GM21381 (cell line): ENCODE results near the gene SRGAP1.
"Not testable (repeated sequence)": the region's sequence is repeated elsewhere in the genome, so short reads cannot be mapped to it uniquely, and the experiment has no call there.

ENCODE experiments used
- ATAC-seq: cut with Tn5 transposase; IDR thresholded peaks from one replicate; pipeline ENCODE4 v1.9.1; 2021; ENCODE audit warnings: mild to moderate bottlenecking, moderate library complexity; ENCODE audit not compliant: unreplicated experiment

SRGAP1 gene

GRCh38 chr12:64072916-64073575 lies 228.5 kb downstream of the SRGAP1 start:
- no peak for ATAC-seq

- ATAC-seq: not testable (repeated sequence)
These were observed 232.1 kb downstream of the SRGAP1 start for GRCh38 chr12:64076565-64076964.

- no peak for ATAC-seq
These were observed 233.4 kb downstream of the SRGAP1 start for GRCh38 chr12:64077922-64078321.

DNA sequence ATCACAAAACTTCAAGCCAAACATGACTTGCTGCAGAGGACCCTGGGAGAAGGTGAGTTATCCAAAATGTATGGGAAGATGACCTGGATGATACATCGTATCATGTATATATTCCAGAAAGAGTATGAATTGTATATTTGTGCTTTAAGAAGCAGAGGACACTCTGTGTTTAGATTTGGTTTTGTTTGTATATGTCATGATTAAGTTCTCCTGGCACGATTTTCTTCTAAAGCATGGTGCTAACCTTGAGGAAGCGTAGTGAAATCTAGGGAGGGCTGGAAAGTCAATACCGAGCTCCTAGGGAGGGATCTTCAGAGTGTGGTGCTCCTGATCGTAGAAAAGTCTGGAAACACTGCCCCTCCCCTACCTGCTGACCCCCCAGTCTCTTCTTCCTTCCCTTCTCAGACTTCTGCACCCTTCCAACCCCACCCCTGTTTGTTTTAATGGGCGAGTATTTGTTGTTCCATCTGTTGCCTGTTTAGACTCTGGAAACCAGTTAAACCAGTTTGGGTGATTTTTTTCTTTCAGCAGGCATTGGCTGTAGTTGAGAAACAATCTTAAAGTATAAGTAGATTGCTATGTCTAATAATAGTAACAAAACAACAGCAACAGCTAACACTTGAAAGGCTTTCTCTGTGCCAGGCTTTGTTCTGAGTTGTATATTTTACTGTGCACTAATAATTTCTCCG lies 236.0 kb downstream of the SRGAP1 start:
- ATAC-seq: no peak

DNA sequence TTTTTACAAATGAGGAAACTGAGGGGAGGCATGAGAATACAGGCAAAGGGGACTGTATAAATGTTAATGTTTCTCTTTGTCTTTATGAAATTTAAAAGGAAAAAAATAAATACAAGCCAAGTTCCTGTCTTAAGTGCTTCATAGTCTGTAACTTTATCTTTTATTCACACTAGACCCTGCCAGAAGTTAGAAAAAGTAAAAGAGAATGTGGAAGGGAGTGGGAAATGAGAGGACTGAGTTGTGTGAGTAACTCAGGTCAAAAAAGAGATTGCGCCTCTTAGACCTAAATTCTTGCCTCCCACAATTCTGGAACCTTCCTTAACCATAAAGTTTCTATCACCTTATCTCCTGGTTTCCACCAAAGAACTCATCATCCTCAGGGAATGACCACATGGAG lies 236.5 kb downstream of the SRGAP1 start:
- ATAC-seq: no peak

- no peak for ATAC-seq
These were observed 237.6 kb downstream of the SRGAP1 start for GRCh38 chr12:64082116-64082515.

DNA sequence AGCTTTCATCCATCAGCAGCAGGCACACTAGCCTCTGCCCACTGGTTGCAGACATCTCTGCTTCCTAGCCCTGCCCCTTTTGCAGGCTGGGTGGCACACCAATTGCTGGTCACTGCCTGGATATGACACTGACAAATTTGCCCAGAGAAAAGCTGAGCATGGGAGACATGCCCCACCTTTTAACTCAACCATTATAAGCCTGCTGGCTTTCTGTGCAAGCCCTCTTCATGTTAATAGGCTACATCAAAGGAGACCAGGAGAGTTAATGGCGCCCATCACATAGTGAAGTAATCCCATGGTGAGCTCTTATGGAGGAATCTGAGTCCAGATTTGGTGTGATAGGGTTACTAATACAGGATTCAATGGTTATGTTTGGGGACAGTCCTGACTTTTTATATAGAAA lies 238.4 kb downstream of the SRGAP1 start:
- no peak for ATAC-seq

- ATAC-seq: no peak
These were observed 239.0 kb downstream of the SRGAP1 start for GRCh38 chr12:64083285-64084210.

- no peak for ATAC-seq
These were observed 240.7 kb downstream of the SRGAP1 start for GRCh38 chr12:64085154-64085553.

GRCh38 chr12:64085996-64086395 lies 241.5 kb downstream of the SRGAP1 start:
- ATAC-seq: no peak

DNA sequence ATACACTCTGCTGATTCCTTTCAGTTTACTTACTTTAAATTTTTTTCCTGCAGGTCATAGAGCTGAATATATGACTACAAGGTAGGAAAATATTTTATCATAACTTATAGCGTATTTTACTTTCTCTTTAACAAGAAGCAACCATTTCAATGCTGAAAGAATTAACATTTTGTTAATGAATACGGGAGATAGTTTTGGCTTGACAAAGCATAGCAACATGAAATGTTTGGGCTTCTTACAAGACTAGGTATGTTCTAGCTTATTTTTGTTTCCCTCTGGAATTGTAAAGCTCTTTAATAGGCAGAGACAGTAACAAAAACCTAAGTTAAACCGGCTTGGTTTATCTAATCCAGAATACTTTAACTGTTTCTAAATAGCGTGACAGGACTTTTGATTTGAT lies 242.4 kb downstream of the SRGAP1 start:
- no peak for ATAC-seq

- ATAC-seq: no peak
These were observed 243.3 kb downstream of the SRGAP1 start for GRCh38 chr12:64087761-64088160.

DNA sequence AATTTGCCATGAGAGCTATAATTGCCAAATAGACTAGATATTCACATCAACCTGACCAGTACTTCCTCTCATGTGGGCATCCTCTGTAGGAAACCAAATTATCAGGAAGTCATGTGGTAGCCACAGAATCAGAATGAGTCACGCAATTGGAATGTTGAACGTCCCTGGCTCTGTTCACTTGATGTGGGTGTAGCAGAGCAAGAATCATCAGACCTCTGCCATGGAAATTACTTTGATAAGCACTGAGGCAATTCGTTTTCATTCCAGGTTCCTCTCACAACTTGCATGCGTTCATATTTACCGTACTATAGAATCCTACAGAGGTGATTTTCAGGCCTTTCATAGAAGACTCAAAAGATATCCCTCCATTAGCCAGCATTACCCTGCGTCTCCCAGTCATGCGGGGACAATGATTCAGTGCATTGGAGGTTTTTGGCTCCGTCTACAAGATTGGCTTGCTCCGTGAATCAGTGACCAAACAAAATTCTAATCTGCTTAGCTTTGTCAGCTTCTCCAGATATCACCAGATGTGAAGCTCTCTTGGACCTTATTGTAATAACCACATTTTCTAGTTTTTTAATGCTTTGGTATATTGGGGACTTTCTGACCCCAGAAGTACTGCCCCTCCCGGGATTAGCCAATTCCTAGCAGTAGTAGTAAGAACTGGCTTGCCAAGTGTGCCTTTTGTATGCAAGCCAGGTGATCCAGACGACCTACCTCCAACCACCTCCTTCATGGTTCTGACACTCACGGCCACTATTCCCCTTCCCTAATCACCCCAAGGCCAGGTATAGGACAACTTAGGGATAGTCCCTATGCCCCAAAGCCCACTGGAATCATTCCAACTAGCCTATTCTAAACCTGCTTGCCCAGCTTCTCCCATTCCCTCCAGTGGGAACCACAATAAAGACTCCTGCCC lies 244.2 kb downstream of the SRGAP1 start:
- ATAC-seq: no peak

DNA sequence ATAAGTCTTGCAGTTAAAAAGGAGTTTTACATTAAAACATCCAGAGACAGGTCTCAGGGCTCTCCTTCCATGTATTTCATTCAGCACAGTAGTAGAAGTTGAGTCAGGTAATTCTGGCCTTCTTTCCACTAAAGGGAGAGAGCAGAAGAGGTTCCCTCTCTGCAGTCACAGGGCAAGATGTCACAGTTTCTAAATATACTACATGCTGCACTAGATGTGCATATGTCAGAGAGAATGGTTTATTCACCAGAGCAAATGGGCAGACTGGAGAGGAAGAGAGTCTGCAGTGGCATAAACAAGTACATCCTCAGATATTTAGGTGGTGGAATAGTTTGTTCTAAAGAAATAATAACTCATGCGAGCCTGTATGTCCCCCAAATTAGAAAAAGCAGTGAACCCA lies 245.5 kb downstream of the SRGAP1 start:
- ATAC-seq: no peak

- ATAC-seq: no peak
These were observed 246.7 kb downstream of the SRGAP1 start for GRCh38 chr12:64091186-64091585.

DNA sequence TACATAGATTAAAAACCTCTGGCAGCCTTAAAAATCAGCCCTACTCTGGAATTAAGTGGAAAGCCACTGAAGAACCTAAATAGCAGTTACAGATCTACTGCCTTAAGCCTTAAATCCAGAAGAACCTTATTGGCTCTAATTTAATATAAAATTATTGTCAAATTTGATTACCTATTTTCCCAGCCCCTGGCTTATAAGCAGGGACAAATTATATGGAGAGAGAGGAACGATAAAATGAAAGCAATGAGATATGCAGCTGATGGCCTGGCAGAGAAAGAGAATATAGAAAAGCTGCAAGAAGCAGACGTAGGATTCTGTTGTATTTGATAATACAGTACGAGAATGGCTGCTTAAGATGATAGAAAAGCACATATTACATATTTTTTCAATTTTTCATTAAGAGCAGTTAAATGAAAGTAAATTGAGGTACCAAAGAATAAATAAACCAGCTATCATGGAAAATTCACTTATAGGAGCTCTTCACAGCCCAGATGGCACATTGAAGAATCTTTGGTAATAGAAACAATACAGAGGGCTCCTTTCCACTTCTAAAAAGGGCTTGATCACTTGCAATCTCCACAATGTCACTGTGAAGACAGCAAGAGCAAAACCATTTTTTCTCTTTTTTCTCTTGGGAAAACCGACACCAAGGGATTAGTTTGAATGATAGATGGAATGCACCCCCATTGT lies 248.2 kb downstream of the SRGAP1 start:
- ATAC-seq: no peak

GRCh38 chr12:64093689-64094088 lies 249.2 kb downstream of the SRGAP1 start:
- no peak for ATAC-seq

DNA sequence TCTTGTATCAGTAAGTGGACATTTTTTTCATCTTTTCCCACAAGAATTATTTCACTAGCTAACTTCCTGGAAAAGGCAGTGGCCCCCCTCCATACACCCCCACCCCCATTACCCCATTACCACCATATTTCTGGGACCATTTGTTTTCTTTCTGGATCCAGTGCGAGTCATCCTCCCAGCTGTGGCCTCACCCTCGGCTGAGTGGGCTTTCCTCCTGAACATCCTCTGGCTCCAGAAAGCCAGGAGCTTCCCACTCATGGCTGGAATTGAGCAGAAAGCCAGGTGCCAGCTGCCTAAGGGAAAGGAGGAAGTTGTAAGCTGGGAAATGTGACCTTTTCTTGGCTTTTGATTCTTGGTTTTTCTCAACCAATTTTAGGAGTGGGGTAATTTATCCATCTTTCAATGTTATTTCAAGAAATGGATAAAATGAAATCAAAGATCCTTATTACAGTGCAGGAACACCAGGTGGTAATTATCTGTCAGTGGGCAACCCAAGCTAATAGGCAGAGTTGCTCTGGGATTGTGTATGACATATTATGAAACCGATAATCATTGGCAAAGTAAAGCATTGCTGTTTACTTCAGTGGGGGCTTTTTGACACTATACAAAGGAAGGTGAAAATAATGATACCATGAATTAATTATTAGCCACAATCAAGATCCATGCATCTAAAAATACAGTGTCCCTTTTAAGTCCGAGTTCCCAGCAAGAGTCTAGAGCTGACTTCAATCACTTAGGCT lies 253.0 kb downstream of the SRGAP1 start:
- no peak for ATAC-seq

GRCh38 chr12:64098709-64099354 lies 254.3 kb downstream of the SRGAP1 start:
- ATAC-seq: no peak
